Bone marrow (tissue), 2 donors: ENCODE measurements around the gene NCAPD3.
"Not testable (repeated sequence)": the region's sequence is repeated elsewhere in the genome, so short reads cannot be mapped to it uniquely, and the experiment has no call there.

Experiments used
- DNase-seq, 2 donors: peaks; one replicate each; lab custom pipeline; 2025; lab: John Stamatoyannopoulos, UW

The NCAPD3 gene

GRCh38 chr11:134224710-134225664 is 1.2 kb upstream of the NCAPD3 start:
- DNase-seq, result peak; percentile 46 to 67

GRCh38 chr11:134223121-134223520 is 646 bp downstream of the NCAPD3 start:
- no peak for DNase-seq

GRCh38 chr11:134216816-134217215 is 7.0 kb downstream of the NCAPD3 start:
- no peak for DNase-seq

- DNase-seq, result no peak
Measured at GRCh38 chr11:134215836-134216235, 7.9 kb downstream of the NCAPD3 start.

- peak in 1 of 2 donors; percentile 2 for DNase-seq
Measured at GRCh38 chr11:134207538-134208239, 16.1 kb downstream of the NCAPD3 start.

GRCh38 chr11:134206185-134206584 is 17.6 kb downstream of the NCAPD3 start:
- DNase-seq, result no peak

GRCh38 chr11:134205729-134206128 is 18.0 kb downstream of the NCAPD3 start:
- no peak for DNase-seq

- no peak for DNase-seq
Measured at GRCh38 chr11:134202661-134203060, 21.1 kb downstream of the NCAPD3 start.

- DNase-seq, result no peak
Measured at GRCh38 chr11:134200688-134201087, 23.1 kb downstream of the NCAPD3 start.

GRCh38 chr11:134199531-134199930 is 24.2 kb downstream of the NCAPD3 start:
- DNase-seq, result no peak

- no peak for DNase-seq
Measured at GRCh38 chr11:134196756-134197155, 27.0 kb downstream of the NCAPD3 start.

- DNase-seq, result not testable (repeated sequence)
Measured at GRCh38 chr11:134188092-134188491, 35.7 kb downstream of the NCAPD3 start.

GRCh38 chr11:134181707-134182106 is 42.1 kb downstream of the NCAPD3 start:
- no peak for DNase-seq

GRCh38 chr11:134178032-134178674 is 45.6 kb downstream of the NCAPD3 start:
- DNase-seq, result no peak

GRCh38 chr11:134176284-134176683 is 47.5 kb downstream of the NCAPD3 start:
- DNase-seq, result no peak

GRCh38 chr11:134173296-134173695 is 50.5 kb downstream of the NCAPD3 start:
- no peak for DNase-seq

- DNase-seq, result no peak
Measured at GRCh38 chr11:134171951-134172350, 51.8 kb downstream of the NCAPD3 start.

GRCh38 chr11:134170919-134171281 is 52.9 kb downstream of the NCAPD3 start:
- no peak for DNase-seq

- DNase-seq, result no peak
Measured at GRCh38 chr11:134170177-134170918, 53.4 kb downstream of the NCAPD3 start.

- no peak for DNase-seq
Measured at GRCh38 chr11:134164490-134165370, 59.0 kb downstream of the NCAPD3 start.

GRCh38 chr11:134159652-134160051 is 64.1 kb downstream of the NCAPD3 start:
- DNase-seq, result no peak
